Calu3 (cell line): ENCODE results near the gene CCDC178. TPM values are rescaled to one million over a fixed set of nuclear protein-coding genes. Genes with fewer than 3 reads are reported as not detected.

Experiments
- BruUV-seq: library from RNA; stranded (reverse); fragments of 400-500 nt; replicated peaks from 2 replicates; lab custom pipeline; 2021; lab: Mats Ljungman, UMichigan
- CTCF ChIA-PET: fragments of 300-600 bp; sonication (Branson Sonifier 250); formaldehyde crosslinking; loops from one replicate; lab custom pipeline; 2022; ENCODE audit warnings: antibody characterized with exemption; lab: Charles Lee
- DNase-seq: peaks from one replicate; pipeline ENCODE4 v3.0.0; 2022
- H3K27ac Mint-ChIP-seq: one replicate; pipeline ENCODE4 v1.8.0; 2022; ENCODE audit warnings: mixed read lengths; ENCODE audit not compliant: unreplicated experiment
- H3K27me3 Mint-ChIP-seq: one replicate; pipeline ENCODE4 v1.8.0; 2022; ENCODE audit warnings: mixed read lengths; ENCODE audit not compliant: unreplicated experiment
- H3K36me3 Mint-ChIP-seq: one replicate; pipeline ENCODE4 v1.8.0; 2022; ENCODE audit warnings: mild to moderate bottlenecking, moderate library complexity, mixed read lengths; ENCODE audit not compliant: insufficient read depth, unreplicated experiment
- H3K4me1 Mint-ChIP-seq: one replicate; pipeline ENCODE4 v1.8.0; 2022; ENCODE audit warnings: mild to moderate bottlenecking, low read depth, mixed read lengths; ENCODE audit not compliant: unreplicated experiment
- H3K4me3 Mint-ChIP-seq: one replicate; pipeline ENCODE4 v1.8.0; 2022; ENCODE audit warnings: mild to moderate bottlenecking, low read depth, moderate library complexity, mixed read lengths; ENCODE audit not compliant: unreplicated experiment
- H3K9me3 Mint-ChIP-seq: one replicate; pipeline ENCODE4 v1.8.0; 2022; ENCODE audit warnings: low read depth, mixed read lengths; ENCODE audit not compliant: unreplicated experiment
- intact Hi-C: fragments of 100-400 bp; cut with micrococcal nuclease; formaldehyde crosslinking; loops from one replicate; pipeline ENCODE4 v1.10.0; 2022; ENCODE audit not compliant: unreplicated experiment
- total RNA-seq: library from RNA; stranded (reverse); gene quantifications from 2 replicates; pipeline ENCODE4 v1.2.3, GENCODE V29; 2022
- TF ChIP-seq, protein P1 (sequence below): fragments of 200-600 bp; IDR thresholded peaks from one replicate; pipeline ENCODE4 v1.8.0; 2022; ENCODE audit warnings: antibody characterized with exemption; ENCODE audit not compliant: unreplicated experiment

The CCDC178 gene
- total RNA-seq, 1 experiment from 2014 or later: not detected

DNA sequence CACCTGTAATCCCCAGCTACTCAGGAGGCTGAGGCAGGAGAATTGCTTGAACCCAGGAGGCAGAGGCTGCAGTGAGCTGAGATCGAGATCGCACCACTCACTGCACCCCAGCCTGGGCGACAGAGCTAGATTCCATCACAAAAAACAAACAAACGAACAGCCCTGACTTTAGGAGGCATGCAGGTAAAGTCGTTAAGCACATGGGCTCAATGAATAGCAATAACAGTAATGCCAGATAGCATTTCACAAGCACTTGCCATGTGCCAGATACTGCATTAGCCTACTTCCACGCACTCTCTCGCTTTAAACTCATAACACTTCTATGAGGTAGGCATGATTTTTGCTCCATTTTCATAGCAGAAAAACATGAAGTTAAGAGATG, 532.1 kb downstream of the CCDC178 start:
- no peak overlapping the region for H3K27ac Mint-ChIP-seq
- no peak for DNase-seq
- H3K4me1 Mint-ChIP-seq: peaks cover 13% of the 10 kb centered on the region
- peaks cover 4% of the 10 kb centered on the region for H3K9me3 Mint-ChIP-seq
- no TSS peak for BruUV-seq
- intact Hi-C loops: no loop called here
- peaks cover 25% of the 10 kb centered on the region for H3K27me3 Mint-ChIP-seq
- TF ChIP-seq, protein P1, sequence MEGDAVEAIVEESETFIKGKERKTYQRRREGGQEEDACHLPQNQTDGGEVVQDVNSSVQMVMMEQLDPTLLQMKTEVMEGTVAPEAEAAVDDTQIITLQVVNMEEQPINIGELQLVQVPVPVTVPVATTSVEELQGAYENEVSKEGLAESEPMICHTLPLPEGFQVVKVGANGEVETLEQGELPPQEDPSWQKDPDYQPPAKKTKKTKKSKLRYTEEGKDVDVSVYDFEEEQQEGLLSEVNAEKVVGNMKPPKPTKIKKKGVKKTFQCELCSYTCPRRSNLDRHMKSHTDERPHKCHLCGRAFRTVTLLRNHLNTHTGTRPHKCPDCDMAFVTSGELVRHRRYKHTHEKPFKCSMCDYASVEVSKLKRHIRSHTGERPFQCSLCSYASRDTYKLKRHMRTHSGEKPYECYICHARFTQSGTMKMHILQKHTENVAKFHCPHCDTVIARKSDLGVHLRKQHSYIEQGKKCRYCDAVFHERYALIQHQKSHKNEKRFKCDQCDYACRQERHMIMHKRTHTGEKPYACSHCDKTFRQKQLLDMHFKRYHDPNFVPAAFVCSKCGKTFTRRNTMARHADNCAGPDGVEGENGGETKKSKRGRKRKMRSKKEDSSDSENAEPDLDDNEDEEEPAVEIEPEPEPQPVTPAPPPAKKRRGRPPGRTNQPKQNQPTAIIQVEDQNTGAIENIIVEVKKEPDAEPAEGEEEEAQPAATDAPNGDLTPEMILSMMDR: no peak
- H3K4me3 Mint-ChIP-seq: no peak overlapping the region
- H3K36me3 Mint-ChIP-seq: no peaks in the 10 kb centered on the region
- CTCF ChIA-PET: no interaction called here

DNA sequence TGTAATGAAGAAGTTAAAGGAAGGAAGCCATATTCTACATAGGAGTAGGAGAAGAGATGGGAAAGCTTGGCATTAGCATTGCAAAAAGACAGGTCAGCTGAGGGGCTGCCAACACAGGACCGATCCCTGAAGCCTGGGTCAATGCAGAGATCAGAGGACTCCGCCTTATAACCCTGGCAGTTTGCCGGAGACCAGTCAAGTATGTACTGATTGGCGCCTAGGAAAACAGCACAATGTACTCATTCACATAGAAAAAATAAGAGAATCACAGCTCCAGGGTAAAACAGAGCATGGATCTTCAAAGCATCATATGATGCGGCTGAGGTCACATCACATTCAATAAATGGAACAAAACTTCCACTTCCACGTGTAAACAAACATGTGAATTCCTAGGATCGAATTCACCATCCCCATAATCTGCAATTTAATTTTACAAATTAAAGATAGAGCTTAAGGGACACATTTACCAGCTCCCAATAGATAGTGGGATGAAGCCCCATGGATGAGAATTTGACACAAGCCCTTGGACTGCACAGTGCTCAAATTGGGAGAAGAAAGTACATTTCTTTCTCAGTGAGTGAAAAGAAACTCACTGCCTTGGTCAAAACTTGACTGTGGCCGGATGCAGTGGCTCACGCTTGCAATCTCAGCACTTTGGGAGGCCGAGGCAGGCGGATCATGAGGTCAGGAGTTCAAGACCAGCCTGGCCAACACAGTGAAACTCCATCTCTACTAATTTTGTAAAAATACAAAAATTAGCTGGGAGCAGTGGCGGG, 532.7 kb downstream of the CCDC178 start:
- peaks cover 13% of the 10 kb centered on the region for H3K4me1 Mint-ChIP-seq
- peaks cover 4% of the 10 kb centered on the region for H3K9me3 Mint-ChIP-seq
- BruUV-seq: no TSS peak
- H3K27me3 Mint-ChIP-seq: peaks cover 19% of the 10 kb centered on the region
- intact Hi-C loops: no loop called here
- TF ChIP-seq, protein P1: no peak
- CTCF ChIA-PET: no interaction called here
- H3K36me3 Mint-ChIP-seq: no peaks in the 10 kb centered on the region
- no peak for DNase-seq
- no peak overlapping the region for H3K27ac Mint-ChIP-seq
- no peak overlapping the region for H3K4me3 Mint-ChIP-seq

DNA sequence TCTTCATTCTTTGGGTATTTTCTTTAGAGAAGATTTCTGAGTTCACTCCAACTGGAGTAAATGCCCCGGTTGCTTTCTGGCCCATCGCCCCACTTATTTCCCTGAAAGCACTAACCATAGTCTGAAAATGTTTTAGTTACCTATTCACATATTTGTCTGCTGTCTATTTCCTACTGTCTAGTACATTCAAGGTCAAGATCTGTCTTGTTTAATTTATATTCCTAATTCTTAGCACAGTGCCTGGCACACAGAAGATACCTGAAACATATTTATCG, 533.3 kb downstream of the CCDC178 start:
- H3K27me3 Mint-ChIP-seq: peaks cover 13% of the 10 kb centered on the region
- peaks cover 4% of the 10 kb centered on the region for H3K9me3 Mint-ChIP-seq
- intact Hi-C loops: no loop called here
- no peaks in the 10 kb centered on the region for H3K36me3 Mint-ChIP-seq
- peaks cover 13% of the 10 kb centered on the region for H3K4me1 Mint-ChIP-seq
- no peak for DNase-seq
- no peak overlapping the region for H3K27ac Mint-ChIP-seq
- BruUV-seq: no TSS peak
- TF ChIP-seq, protein P1: no peak
- no peak overlapping the region for H3K4me3 Mint-ChIP-seq
- CTCF ChIA-PET: no interaction called here

DNA sequence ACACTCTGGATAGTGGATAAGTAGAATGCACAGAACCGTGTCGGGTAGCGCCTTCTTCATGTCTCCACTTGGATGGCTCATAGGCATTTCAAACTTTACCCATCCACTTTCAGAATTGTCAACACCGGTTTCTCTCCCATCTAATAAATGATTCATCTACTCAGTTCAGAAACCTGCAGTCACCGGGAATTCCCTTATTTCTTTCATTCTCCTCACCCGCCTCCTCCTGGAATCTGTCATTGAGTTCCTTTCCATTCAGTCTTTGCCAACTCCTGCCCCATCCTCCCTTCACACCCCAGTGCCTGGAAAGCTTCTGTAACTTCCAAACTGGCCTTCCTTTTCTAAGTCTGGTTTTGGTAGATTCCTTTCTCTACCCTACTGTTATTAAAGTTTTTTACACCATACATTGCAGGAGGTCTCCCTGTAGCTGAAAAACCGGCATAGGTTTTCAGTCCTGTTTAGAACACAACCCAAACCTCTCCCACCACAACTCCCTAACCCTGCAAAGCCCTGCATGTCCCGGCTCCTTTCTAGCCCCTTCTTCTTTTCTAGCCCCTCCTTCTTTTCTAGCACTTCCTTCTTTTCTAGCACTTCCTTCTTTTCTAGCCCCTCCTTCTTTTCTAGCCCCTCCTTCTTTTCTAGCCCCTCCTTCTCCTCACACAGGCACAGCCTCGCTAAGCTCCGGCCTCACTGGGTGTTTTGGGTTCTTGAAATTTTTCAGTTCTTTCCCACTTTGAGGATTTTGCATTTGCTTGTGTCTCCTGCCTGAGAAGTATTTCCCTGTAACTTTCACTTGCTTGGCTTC, 533.8 kb downstream of the CCDC178 start:
- Mint-ChIP-seq H3K9me3 (peaks cover 4% of the 10 kb centered on the region), H3K4me1 (peaks cover 13% of the 10 kb centered on the region), H3K4me3 (no peak overlapping the region), H3K27me3 (peaks cover 13% of the 10 kb centered on the region), H3K27ac (no peak overlapping the region), H3K36me3 (no peaks in the 10 kb centered on the region)
- no peak for DNase-seq
- CTCF ChIA-PET: no interaction called here
- intact Hi-C loops: no loop called here
- TF ChIP-seq, protein P1: no peak
- no TSS peak for BruUV-seq
